T follicular helper cell (primary cell): Measurements from ENCODE around the gene OFD1.

Experiments
- DNase-seq: peaks from one replicate; pipeline ENCODE4 v3.0.0-alpha.2; 2020; ENCODE audit warnings: low read depth
- total RNA-seq, 2 experiments: gene quantifications; one replicate each; lab custom pipeline; 2026; lab: John Stamatoyannopoulos, UW

Gene OFD1, protein sequence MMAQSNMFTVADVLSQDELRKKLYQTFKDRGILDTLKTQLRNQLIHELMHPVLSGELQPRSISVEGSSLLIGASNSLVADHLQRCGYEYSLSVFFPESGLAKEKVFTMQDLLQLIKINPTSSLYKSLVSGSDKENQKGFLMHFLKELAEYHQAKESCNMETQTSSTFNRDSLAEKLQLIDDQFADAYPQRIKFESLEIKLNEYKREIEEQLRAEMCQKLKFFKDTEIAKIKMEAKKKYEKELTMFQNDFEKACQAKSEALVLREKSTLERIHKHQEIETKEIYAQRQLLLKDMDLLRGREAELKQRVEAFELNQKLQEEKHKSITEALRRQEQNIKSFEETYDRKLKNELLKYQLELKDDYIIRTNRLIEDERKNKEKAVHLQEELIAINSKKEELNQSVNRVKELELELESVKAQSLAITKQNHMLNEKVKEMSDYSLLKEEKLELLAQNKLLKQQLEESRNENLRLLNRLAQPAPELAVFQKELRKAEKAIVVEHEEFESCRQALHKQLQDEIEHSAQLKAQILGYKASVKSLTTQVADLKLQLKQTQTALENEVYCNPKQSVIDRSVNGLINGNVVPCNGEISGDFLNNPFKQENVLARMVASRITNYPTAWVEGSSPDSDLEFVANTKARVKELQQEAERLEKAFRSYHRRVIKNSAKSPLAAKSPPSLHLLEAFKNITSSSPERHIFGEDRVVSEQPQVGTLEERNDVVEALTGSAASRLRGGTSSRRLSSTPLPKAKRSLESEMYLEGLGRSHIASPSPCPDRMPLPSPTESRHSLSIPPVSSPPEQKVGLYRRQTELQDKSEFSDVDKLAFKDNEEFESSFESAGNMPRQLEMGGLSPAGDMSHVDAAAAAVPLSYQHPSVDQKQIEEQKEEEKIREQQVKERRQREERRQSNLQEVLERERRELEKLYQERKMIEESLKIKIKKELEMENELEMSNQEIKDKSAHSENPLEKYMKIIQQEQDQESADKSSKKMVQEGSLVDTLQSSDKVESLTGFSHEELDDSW
- total RNA-seq, result 98.4 to 184 reads per million in 2 experiments

DNA sequence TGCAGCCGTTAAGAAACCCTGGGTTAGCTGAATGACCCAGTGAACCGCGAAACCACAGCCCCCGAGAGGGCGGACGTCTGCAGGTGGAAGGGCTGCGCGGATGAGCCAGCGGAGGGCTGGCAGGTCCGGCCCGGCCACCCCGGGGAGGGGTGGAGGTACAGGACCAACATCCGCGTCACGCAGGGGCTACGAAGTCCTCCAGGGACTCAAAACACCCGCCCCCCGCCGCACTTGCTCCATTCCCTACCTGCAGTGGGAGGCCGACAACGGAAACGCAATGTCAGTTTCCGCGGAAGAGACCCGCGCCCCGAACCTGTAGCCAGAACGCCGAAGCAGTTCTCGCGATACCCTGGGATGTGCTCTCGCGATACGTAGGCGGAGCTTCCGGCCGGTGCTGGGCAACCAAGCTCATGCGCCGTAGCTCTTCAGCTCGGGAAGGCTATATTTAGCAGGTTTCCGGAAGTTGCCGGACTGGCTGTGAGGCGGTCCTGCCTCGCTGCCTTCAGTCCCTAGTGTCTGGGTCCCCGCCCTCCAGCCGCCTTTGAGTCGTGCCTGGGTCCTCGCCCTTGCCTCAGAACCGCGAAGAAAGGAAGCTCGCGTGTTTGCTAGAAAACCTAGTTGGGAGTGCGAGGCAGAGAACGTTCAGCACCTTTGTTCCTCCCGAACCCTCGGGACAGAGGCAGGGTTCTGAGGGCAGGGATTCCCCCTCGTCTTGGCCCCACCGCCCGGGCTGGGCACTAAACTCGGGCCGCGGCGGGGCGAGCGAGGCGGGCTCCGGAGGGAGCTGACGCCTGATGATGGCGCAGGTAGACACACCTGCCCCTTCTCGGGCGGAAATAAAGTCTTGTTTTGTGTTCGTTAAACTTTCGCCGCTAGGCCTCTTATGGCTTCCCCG is at the start of gene OFD1, which contains the start of gene TRAPPC2:
Gene OFD1 (plus strand): TSS at position 471 of the 895 bp plus-strand sequence. CDS start 324 bp downstream, at position 795.
Gene TRAPPC2 (minus strand): TSS at position 343 of the 895 bp plus-strand sequence. CDS start 14,657 bp downstream, outside the sequence.
- peak; percentile 87 for DNase-seq

GRCh38 chrX:13685126-13685763 is 49.3 kb upstream of the OFD1 start:
- DNase-seq, result no peak

DNA sequence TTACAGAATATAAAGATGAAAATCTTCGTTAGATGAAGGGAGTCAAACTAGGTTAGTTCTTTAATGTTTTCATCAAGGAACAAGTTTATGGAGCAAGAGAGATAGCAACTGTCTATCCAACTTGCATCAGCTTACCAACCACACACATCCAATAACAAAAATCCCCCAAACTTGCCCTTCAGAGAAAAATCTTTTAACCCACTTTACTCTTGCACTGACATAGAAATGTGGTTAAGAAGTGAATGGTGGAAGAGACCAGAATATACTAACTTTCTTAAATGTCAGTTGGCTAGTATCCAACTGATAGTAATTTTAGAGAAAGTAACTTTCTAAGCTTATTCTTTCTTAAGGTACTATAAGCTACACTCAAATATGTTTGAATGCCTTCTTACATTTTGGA is 47.3 kb upstream of the OFD1 start:
- no peak for DNase-seq

GRCh38 chrX:13688384-13688957 is 46.1 kb upstream of the OFD1 start:
- no peak for DNase-seq

DNA sequence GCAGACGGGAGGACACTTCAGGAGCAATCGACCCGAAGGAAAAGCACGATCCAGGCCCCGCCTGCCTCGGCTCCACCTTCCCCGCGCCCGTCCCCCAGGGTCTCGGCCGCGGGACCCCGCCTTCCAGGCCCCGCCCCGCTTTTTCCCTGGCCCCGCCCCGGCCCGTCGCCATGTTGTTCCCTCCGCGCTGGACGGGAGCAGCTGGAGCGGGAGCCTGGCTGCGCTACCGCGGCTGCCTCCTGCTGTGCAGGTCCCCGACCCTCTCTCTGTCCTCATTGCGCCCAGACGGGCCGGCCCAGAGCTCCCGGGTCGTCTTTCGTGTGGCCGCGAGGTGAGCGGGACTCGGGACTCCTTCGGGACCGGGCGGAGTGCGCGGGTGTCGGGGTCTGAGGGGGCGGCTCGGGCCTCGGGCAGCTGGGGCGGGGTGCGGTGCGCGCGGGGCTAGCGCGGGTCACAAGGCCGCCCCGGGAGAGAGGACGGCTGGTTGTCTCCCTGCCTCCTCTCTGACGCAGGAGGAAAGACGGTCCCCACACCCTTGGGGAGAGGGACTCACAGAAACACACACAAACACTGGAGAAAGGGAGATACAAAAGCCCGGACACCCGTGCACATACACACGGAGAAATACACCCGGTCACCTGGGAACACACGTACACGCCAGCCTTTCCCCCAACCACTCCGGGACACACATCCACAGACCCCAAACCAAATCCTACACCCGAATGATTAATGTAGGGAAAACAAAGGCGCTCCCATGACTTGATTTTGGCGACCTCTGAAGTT is 45.4 kb upstream of the OFD1 start, which contains the start of gene RAB9A:
Gene RAB9A (plus strand): TSS at position 171 of the 783 bp plus-strand sequence. CDS start 19,619 bp downstream, outside the sequence.
- peak; percentile 79 for DNase-seq

- DNase-seq, result no peak
Measured at GRCh38 chrX:13689741-13690211, 44.8 kb upstream of the OFD1 start.

GRCh38 chrX:13690836-13691235 is 43.7 kb upstream of the OFD1 start:
- no peak for DNase-seq

DNA sequence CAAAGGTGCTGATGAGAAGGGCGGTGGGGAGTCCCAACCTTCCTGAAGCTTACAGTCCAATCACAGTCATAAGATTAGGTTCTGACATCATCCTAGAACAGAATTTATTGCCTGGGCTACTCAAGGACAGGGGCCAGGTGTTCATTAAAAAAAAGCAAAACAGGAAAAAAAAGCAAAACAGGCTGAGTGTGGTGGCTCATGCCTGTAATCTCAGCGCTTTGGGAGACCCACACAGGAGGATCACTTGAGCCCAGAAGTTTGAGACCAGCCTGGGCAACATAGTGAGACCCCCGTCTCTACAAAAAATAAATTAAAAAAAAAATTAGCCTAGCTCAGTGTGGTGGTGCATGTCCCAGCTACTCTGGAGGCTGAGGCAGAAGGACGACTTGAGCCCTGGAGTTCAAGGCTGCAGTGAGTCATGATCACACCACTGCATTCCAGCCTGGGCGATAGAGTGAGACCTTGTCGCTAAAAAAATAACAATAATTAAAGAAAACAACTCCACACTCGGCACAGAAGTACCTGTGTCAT is 42.6 kb upstream of the OFD1 start:
- no peak for DNase-seq

GRCh38 chrX:13692771-13693231 is 41.7 kb upstream of the OFD1 start:
- DNase-seq, result no peak

DNA sequence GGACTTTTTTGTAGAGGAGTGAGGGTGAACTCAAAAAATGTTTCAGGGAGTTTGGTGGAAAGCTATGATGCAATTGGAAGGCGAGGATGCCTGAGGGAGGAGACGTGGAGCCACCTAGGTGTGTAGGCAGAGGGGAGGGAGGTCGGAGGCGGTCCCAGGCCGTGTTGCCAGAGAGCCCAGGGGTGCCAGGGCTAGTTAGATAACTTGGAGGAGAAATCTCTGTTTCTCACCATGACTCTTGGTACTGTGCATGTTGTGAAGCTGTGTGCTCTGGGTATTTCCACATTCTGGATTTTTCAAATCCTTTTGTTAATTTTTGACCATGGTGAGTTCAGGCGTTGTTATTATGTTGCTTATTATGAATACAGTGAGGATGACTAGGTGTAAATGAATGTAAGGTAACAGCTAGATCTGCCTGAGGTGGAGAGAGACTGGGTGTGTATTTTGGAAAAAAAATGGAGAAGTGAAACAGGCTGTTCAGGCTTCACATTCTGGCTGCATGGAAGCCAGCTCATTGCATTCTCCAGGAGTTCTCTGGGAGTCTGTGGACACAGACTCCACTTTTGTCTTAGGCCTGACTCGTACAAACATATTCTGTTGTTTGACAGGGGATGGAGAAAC is 41.1 kb upstream of the OFD1 start:
- DNase-seq, result no peak

DNA sequence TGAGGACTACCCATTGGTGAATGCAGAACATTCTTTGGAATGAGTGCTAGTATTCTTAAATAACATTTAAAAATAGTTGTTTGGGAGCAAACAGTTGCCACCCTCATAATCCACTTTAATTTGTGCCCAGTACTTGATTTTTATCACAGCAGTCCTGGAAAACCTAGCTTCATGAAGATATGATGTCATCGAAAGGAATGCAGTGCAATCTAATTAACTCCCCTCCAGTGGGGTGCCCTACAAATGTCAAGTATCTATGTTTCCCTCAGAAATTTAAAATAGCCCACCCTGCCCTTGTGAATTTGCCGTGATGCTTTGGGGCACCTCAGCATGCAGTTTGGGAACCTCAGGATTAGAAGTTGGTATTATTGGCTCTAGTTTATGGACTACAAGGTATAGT is 40.2 kb upstream of the OFD1 start:
- DNase-seq, result no peak

DNA sequence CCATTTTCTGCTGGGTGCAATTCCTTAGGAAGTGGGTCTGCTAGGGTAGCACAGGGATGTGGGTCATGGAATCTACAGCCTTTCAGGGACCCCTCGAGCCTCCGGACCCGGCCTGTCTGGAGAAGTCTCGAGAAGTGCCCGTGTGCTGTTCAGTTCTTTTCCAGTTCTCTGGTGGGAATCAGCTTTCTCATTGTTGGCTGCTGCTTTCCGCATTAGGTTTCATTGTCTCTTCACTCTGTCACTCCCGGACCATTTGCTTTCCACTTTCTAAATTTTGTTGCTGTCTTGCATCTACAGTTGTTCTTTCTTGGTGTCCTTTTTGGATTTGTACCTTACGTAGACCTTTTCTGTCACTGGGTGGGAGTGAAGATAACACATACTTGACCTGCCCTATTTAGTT is 39.6 kb upstream of the OFD1 start:
- DNase-seq, result no peak

DNA sequence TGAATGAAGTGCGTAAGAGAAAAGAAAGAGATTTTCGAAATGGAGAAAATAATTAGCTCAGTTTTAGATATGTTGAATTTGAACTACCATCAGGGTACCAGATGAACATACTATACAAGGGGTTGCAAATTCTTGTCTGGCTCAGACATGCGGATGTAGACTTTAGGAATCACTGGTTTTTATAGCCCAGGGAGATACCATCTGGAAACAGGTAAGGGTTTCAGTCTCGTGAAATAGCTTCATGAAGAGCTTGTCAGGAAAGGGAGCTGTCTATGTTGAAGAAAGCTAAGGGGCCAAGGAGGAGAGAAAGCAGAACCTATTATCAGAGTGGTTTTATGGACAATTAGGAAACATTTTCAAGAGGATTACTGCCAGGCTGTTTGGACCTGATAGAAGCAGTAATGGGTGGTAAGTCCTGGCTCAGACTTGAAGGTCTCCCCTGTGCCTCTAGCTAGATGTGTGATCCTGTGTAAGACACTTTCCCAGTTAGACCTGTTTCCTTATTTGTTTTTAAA is 38.9 kb upstream of the OFD1 start:
- DNase-seq, result no peak

GRCh38 chrX:13697455-13697854 is 37.1 kb upstream of the OFD1 start:
- DNase-seq, result no peak

GRCh38 chrX:13697976-13698375 is 36.6 kb upstream of the OFD1 start:
- DNase-seq, result no peak

DNA sequence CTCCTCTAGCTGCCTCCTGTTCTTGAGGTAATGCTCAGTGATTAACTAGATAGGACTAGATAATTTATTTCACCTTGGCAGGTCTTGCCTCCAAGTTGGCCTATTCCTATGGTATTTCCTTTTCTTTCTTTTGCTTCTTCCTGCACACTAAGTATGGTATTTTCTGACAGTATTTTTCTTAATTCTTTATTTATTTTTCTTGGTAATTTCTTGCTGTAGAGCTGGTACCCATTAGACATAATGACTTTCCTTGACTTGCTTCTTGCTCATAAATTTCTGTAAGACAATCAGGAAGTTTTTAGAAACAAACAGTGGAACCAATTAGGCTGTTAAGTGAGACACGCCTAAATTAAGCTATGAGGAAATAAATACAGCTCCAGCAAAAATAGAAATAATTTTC is 36.1 kb upstream of the OFD1 start:
- DNase-seq, result no peak

- no peak for DNase-seq
Measured at GRCh38 chrX:13699183-13699826, 35.2 kb upstream of the OFD1 start.

DNA sequence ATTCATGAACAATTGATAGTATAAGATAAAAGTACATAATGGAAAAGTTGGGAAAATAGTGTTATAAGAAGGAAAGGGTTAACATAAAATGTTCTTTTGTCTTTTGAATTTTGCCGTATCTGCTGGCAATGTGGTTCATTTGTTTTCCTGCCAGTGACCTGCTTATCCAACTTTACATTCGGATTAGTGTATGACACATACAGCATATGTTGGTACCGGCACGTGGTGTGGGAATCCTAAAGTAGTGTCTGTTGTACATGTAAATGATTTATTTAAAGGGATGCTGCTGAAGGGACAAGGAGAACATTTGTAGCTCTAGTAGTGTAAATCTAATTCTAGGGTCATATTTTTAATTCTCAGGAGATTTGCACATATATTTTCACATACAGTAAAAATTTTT is 34.2 kb upstream of the OFD1 start:
- no peak for DNase-seq
